K562 (cell line): ENCODE results near the gene MMP24. TPM values are rescaled to one million over a fixed set of nuclear protein-coding genes. Genes with fewer than 3 reads are reported as not detected.

ENCODE experiments used
- ATAC-seq: fragments of 200-7000 bp; cut with Tn5 transposase; 3 replicates; pipeline ENCODE4 v1.9.1; 2020; ENCODE audit warnings: moderate library complexity
- BruUV-seq: library from RNA; stranded (reverse); fragments of 400-500 nt; replicated peaks from 2 replicates; lab custom pipeline; 2021; lab: Mats Ljungman, UMichigan
- CTCF ChIA-PET: fragments of 300-600 bp; formaldehyde crosslinking; extraction: SDS; loops from one replicate; lab custom pipeline; 2021; ENCODE audit warnings: low intra/inter-chr PET ratio; lab: Yijun Ruan, JAX
- POLR2A ChIA-PET: fragments of 300-600, 350-650 bp; sonication (Branson Sonifier 250); formaldehyde crosslinking; extraction: SDS; loops from one replicate; lab custom pipeline; 2021; ENCODE audit warnings: antibody characterized with exemption, inconsistent platforms; lab: Yijun Ruan, JAX
- DNase-seq, 4 experiments: peaks; one replicate each; pipeline versions ENCODE4 v3.0.0 to v3.0.0-alpha.2; 2011 to 2018; ENCODE audit warnings: low spot score in 3 of 4, mixed read lengths in 3 of 4; ENCODE audit errors: extremely low read depth in 1 of 4
- FAIRE-seq: peaks from 2 replicates; lab custom pipeline; 2011; peaks lifted over from hg19 to GRCh38; lab: Jason Lieb, UNC
- H2AFZ ChIP-seq: 2 replicates; pipeline ENCODE4 v1.6.0; 2011; ENCODE audit warnings: low read depth, low read length, control low read depth, inconsistent platforms
- H3K27ac ChIP-seq: fragments of 200-600 bp; 3 replicates; pipeline ENCODE4 v1.8.0; 2011; ENCODE audit warnings: low read depth, mild to moderate bottlenecking, control low read depth, inconsistent platforms, low read length, moderate library complexity, mixed read lengths; ENCODE audit errors: extremely low read depth
- H3K27me3 ChIP-seq, 2 experiments: fragments of 300-600 bp in 1 of 2; 2 replicates in 1 of 2; 3 replicates in 1 of 2; pipeline versions ENCODE4 v1.6.0 to v1.8.0; 2011; ENCODE audit warnings: inconsistent platforms in 2 of 2, low read length in 2 of 2, mild to moderate bottlenecking in 1 of 2, mixed read lengths in 1 of 2, moderate library complexity in 1 of 2; ENCODE audit not compliant: control insufficient read depth in 2 of 2, insufficient read depth in 2 of 2
- H3K36me3 ChIP-seq: fragments of 300-600 bp; 3 replicates; pipeline ENCODE4 v1.8.0; 2011; ENCODE audit warnings: mild to moderate bottlenecking, low read length, inconsistent platforms; ENCODE audit not compliant: control insufficient read depth, insufficient read depth
- H3K4me1 ChIP-seq, 2 experiments: fragments of 200-600 bp in 1 of 2; replicated peaks in 1 of 2; 2 replicates in 1 of 2; 3 replicates in 1 of 2; pipeline versions ENCODE4 v1.5.1 to v1.8.0; 2011; ENCODE audit warnings: inconsistent platforms in 2 of 2, low read length in 2 of 2, mild to moderate bottlenecking in 1 of 2, mixed read lengths in 1 of 2, moderate library complexity in 1 of 2; ENCODE audit not compliant: control insufficient read depth in 2 of 2, insufficient read depth in 2 of 2
- H3K4me2 ChIP-seq: 2 replicates; pipeline ENCODE4 v1.6.1; 2011; ENCODE audit warnings: low read length, control low read depth, inconsistent platforms, mixed read lengths; ENCODE audit not compliant: insufficient read depth
- H3K4me3 ChIP-seq: fragments of 200-600 bp; sonication (generic), shearing (Covaris generic); 2 replicates; pipeline ENCODE4 v1.5.1; 2016; ENCODE audit warnings: control low read depth, inconsistent platforms
- H3K79me2 ChIP-seq: fragments of 200-600 bp; 3 replicates; pipeline ENCODE4 v1.8.0; 2011; ENCODE audit warnings: low read length, inconsistent platforms; ENCODE audit not compliant: control insufficient read depth, insufficient read depth
- H3K9ac ChIP-seq, 2 experiments: 2 replicates each; pipeline versions ENCODE4 v1.6.0 to v1.6.1; 2011; ENCODE audit warnings: low read depth in 2 of 2, low read length in 2 of 2, control low read depth in 1 of 2, inconsistent platforms in 1 of 2, mild to moderate bottlenecking in 1 of 2, mixed read lengths in 1 of 2; ENCODE audit not compliant: insufficient read depth in 1 of 2
- H3K9me1 ChIP-seq: one replicate; pipeline ENCODE4 v1.6.0; 2011; ENCODE audit warnings: inconsistent platforms, mild to moderate bottlenecking, low read length, moderate library complexity; ENCODE audit not compliant: control insufficient read depth, insufficient read depth
- H3K9me3 ChIP-seq: replicated peaks from 2 replicates; pipeline ENCODE4 v1.5.1; 2011; ENCODE audit warnings: low read depth, low read length, inconsistent platforms; ENCODE audit not compliant: control insufficient read depth, insufficient read depth
- H4K20me1 ChIP-seq: replicated peaks from 2 replicates; pipeline ENCODE4 v1.6.1; 2011; ENCODE audit warnings: low read length, inconsistent platforms, mixed read lengths; ENCODE audit not compliant: control insufficient read depth, insufficient read depth
- BRD4 ChIP-seq: fragments of 200-600 bp; sonication (generic); IDR thresholded peaks from 2 replicates; pipeline ENCODE4 v1.6.1; 2017; ENCODE audit warnings: inconsistent platforms
- DDX20 ChIP-seq: fragments of 450-650 bp; IDR thresholded peaks from 2 replicates; pipeline ENCODE4 v1.6.1; 2016; ENCODE audit warnings: missing genetic modification characterization, low read depth, mild to moderate bottlenecking, missing compliant biosample characterization, moderate library complexity
- HNRNPUL1 ChIP-seq: fragments of 200-400 bp; formaldehyde crosslinking; IDR thresholded peaks from 2 replicates; pipeline ENCODE4 v1.6.1; 2017; ENCODE audit warnings: low read length
- KLF10 ChIP-seq: fragments of 250-450 bp; sonication (Bioruptor Pico); IDR thresholded peaks from 2 replicates; pipeline ENCODE4 v1.6.1; 2021; ENCODE audit warnings: matching md5 sums
- MAZ ChIP-seq, 2 experiments: fragments of 450-650 bp in 1 of 2; sonication (generic) in 1 of 2; formaldehyde crosslinking; IDR thresholded peaks in 1 of 2; conservative IDR thresholded peaks in 1 of 2; 2 replicates each; pipeline versions ENCODE4 v1.4.0 to v1.5.0; 2020; ENCODE audit warnings: mild to moderate bottlenecking in 1 of 2, missing genetic modification reagents in 1 of 2
- MYC ChIP-seq, 2 experiments: fragments of 250-450 bp in 1 of 2; sonication (Bioruptor Pico) in 1 of 2; IDR thresholded peaks; 2 replicates each; pipeline versions ENCODE4 v1.5.1 to v1.6.1; 2012 to 2021; ENCODE audit warnings: low read depth in 2 of 2, borderline replicate concordance in 1 of 2, improper control_type of control experiment in 1 of 2, low read length in 1 of 2, mild to moderate bottlenecking in 1 of 2, moderate library complexity in 1 of 2
- NFYB ChIP-seq: IDR thresholded peaks from 2 replicates; pipeline ENCODE4 v1.6.1; 2011; ENCODE audit warnings: mild to moderate bottlenecking, moderate library complexity; ENCODE audit not compliant: insufficient read length; ENCODE audit errors: extremely low read depth
- PATZ1 ChIP-seq: fragments of 250-450 bp; sonication (Bioruptor Pico); IDR thresholded peaks from 2 replicates; pipeline ENCODE4 v1.5.0; 2020; ENCODE audit warnings: mild to moderate bottlenecking, borderline replicate concordance
- PTRF ChIP-seq: fragments of 450-650 bp; IDR thresholded peaks from 2 replicates; pipeline ENCODE4 v1.6.1; 2016; ENCODE audit warnings: mild to moderate bottlenecking, missing genetic modification characterization, missing compliant biosample characterization
- TBP ChIP-seq: optimal IDR thresholded peaks from 2 replicates; pipeline ENCODE3; 2011; ENCODE audit warnings: low read depth, low read length, improper control_type of control experiment
- ZBTB12 ChIP-seq: fragments of 250-450 bp; sonication (Bioruptor Pico); IDR thresholded peaks from 2 replicates; pipeline ENCODE4 v1.4.0; 2020
- ZFX ChIP-seq: sonication (generic); formaldehyde crosslinking; IDR thresholded peaks from 2 replicates; pipeline ENCODE4 v1.8.0; 2022; ENCODE audit warnings: mild to moderate bottlenecking, missing genetic modification reagents, moderate library complexity
- ZNF57 ChIP-seq: fragments of 450-650 bp; formaldehyde crosslinking; IDR thresholded peaks from 2 replicates; pipeline ENCODE4 v1.4.0; 2020; ENCODE audit warnings: mild to moderate bottlenecking, moderate library complexity
- ZNF583 ChIP-seq: fragments of 250-450 bp; sonication (Bioruptor Pico); IDR thresholded peaks from 2 replicates; pipeline ENCODE4 v1.4.0; 2020
- WGBS: fragments of 100-300 bp; shearing (Covaris generic); methylation state at CpG from one replicate; pipeline ENCODE4 v1.1.6; 2016; ENCODE audit warnings: low coverage, mixed read lengths; ENCODE audit not compliant: insufficient coverage; ENCODE audit errors: missing lambda C conversion rate; 5-methylcytosine and 5-hydroxymethylcytosine counted together
- in situ Hi-C: fragments of 300-500 bp; cut with MboI; formaldehyde crosslinking; loops from 4 replicates; pipeline ENCODE4 v1.15.0; 2018; ENCODE audit warnings: inconsistent platforms, mixed read lengths
- intact Hi-C: fragments of 100-400 bp; cut with micrococcal nuclease; formaldehyde crosslinking; loops from 2 replicates; pipeline ENCODE4 v1.14.2; 2022
- polyA plus RNA-seq, 8 experiments: library from polyadenylated mRNA; depleted of rRNA in 4 of 8; stranded (reverse) in 5 of 8; unstranded in 3 of 8; fragments of >200 nt; fragmentation: Nextera tagmentation in 2 of 8; fragmentation: Illumina TruSeq in 1 of 8; extraction: Ambion mirVana in 2 of 8; extraction: Trizol in 1 of 8; gene quantifications; 2 replicates each; pipeline versions ENCODE4 v1.2.1 to v1.2.3, GENCODE V29; 2011 to 2014; ENCODE audit warnings: inconsistent platforms in 1 of 8, missing spikeins in 1 of 8
- total RNA-seq, 7 experiments: library from RNA; depleted of rRNA in 6 of 7; stranded (reverse); fragments of >200 nt in 6 of 7; fragmentation: Illumina TruSeq in 2 of 7; extraction: Trizol in 2 of 7; gene quantifications; 2 replicates each; pipeline versions ENCODE4 v1.2.1 to v1.2.3, GENCODE V29; 2011 to 2021; ENCODE audit warnings: low replicate concordance in 1 of 7
- TF ChIP-seq, protein P1 (sequence below): sonication (generic); formaldehyde crosslinking; IDR thresholded peaks from 2 replicates; pipeline ENCODE4 v1.8.1; 2022; ENCODE audit warnings: missing genetic modification reagents
- TF ChIP-seq, protein P2 (sequence below): fragments of 250-450 bp; sonication (Bioruptor Pico); IDR thresholded peaks from 2 replicates; pipeline ENCODE4 v1.5.0; 2022; ENCODE audit warnings: mild to moderate bottlenecking

Gene MMP24
- total and polyA plus RNA-seq, 9 of the 15 experiments (the other 6 are each of a cell fraction or from before 2014, with no cell fraction given), result 0.03 to 0.07 (median 0.03) TPM; not detected in 6

GRCh38 chr20:35243986-35244385 lies 17.5 kb downstream of the MMP24 start:
- H3K27ac ChIP-seq, result no peak overlapping the region
- ATAC-seq (no peak), FAIRE-seq (no peak)
- H4K20me1 ChIP-seq, result peaks cover 5% of the 10 kb centered on the region; the same call in 1 of the 2 replicates
- no peaks in the 10 kb centered on the region for H3K79me2 ChIP-seq
- CTCF ChIA-PET, result no interaction called here
- no TSS peak for BruUV-seq
- H3K9me1 ChIP-seq, result no peaks in the 10 kb centered on the region
- H3K9me3 ChIP-seq, result no peaks in the 10 kb centered on the region
- TF ChIP-seq HNRNPUL1 (no peak), ZNF57 (CRISPR knock-in tag) (no peak), PTRF (no peak), ZFX (CRISPR knock-in tag) (no peak), KLF10 (CRISPR knock-in tag) (no peak), MYC (IDR thresholded peaks at IDR 0.05; ENCODE audit: low read depth, low read length) (no peak), MYC (CRISPR knock-in tag; IDR thresholded peaks at IDR 0.05; ENCODE audit: borderline replicate concordance, low read depth) (no peak), ZBTB12 (no peak), DDX20 (no peak), MAZ (CRISPR knock-in tag; conservative IDR thresholded peaks at IDR 0.05 in 1 of 2, IDR thresholded peaks at IDR 0.05 in 1 of 2) (no peak), NFYB (no peak), BRD4 (no peak), PATZ1 (CRISPR knock-in tag) (no peak), ZNF583 (no peak), TBP (no peak)
- TF ChIP-seq, protein P1, sequence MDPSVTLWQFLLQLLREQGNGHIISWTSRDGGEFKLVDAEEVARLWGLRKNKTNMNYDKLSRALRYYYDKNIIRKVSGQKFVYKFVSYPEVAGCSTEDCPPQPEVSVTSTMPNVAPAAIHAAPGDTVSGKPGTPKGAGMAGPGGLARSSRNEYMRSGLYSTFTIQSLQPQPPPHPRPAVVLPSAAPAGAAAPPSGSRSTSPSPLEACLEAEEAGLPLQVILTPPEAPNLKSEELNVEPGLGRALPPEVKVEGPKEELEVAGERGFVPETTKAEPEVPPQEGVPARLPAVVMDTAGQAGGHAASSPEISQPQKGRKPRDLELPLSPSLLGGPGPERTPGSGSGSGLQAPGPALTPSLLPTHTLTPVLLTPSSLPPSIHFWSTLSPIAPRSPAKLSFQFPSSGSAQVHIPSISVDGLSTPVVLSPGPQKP (CRISPR knock-in tag), result no peak
- TF ChIP-seq, protein P2, sequence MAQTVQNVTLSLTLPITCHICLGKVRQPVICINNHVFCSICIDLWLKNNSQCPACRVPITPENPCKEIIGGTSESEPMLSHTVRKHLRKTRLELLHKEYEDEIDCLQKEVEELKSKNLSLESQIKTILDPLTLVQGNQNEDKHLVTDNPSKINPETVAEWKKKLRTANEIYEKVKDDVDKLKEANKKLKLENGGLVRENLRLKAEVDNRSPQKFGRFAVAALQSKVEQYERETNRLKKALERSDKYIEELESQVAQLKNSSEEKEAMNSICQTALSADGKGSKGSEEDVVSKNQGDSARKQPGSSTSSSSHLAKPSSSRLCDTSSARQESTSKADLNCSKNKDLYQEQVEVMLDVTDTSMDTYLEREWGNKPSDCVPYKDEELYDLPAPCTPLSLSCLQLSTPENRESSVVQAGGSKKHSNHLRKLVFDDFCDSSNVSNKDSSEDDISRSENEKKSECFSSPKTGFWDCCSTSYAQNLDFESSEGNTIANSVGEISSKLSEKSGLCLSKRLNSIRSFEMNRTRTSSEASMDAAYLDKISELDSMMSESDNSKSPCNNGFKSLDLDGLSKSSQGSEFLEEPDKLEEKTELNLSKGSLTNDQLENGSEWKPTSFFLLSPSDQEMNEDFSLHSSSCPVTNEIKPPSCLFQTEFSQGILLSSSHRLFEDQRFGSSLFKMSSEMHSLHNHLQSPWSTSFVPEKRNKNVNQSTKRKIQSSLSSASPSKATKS (CRISPR knock-in tag), result no peak
- TF ChIP-seq, all 486 proteins: peak for 0
- WGBS, result 0% methylated on average over 2 of the region's 2 CpGs
- Histone ChIP-seq H3K4me2 (no peak overlapping the region), H3K4me3 (no peak overlapping the region), H3K27me3 (peaks cover 19 to 59% of the 10 kb centered on the region in 2 experiments; a peak in 4 of 5 replicates), H3K9ac (no peak overlapping the region), H2AFZ (no peak overlapping the region), H3K36me3 (no peaks in the 10 kb centered on the region), H3K4me1 (no peaks in the 10 kb centered on the region; a peak in 1 of 5 replicates)
- intact Hi-C loops, result no loop called here
- in situ Hi-C loops, result loop anchor here (10.0 kb wide), 1 partner anchor 389 kb away; no protein-coding TSS in a partner anchor
- POLR2A ChIA-PET, result no interaction called here
- no peak for DNase-seq
